Measurements from ENCODE around the gene AHI1. TPM values are rescaled to one million over a fixed set of nuclear protein-coding genes. Genes with fewer than 3 reads are reported as not detected.

AHI1 gene
- total and polyA plus RNA-seq, 11 donors: 5.7 to 17.1 (median 10.3) TPM

DNA sequence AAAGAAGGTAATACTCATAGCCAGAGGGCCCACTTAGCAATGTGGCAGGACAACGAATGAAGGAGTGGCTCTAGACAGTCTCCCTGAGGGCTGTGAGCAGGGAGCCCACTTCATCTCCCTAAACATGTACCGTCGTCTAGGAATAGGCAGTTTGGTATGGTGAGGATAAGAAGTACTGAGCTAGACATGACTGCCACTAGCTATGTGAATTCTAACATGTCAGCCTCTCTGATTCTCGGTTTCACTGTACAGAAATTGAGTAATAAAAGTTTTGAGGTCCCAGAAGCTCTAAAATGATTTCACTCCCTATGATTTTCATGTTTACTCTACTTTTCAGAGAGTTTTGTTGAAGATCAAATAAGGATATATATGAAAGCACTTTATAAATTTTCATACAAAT lies 107.1 kb downstream of the AHI1 start:
- Histone ChIP-seq H3K9me3 (no peaks in the 10 kb centered on the region), H3K4me3 (no peak overlapping the region), H3K27ac (no peak overlapping the region), H3K4me1 (no peaks in the 10 kb centered on the region), H3K27me3 (no peaks in the 10 kb centered on the region), H3K36me3 (peaks cover 0 to 50% (median 0%) of the 10 kb centered on the region in 9 donors)
- WGBS, 4 donors: 93 to 94% (median 94%) methylated on average over 4 of the region's 4 CpGs
- intact Hi-C loops (cut with DNase I): no loop called here
- ATAC-seq (no peak), DNase-seq (no peak)
- no peak for TF ChIP-seq POLR2A (IDR thresholded peaks at IDR 0.05)
- no peak for TF ChIP-seq CTCF (IDR thresholded peaks at IDR 0.05)

- no peak for ATAC-seq
- H3K27me3 ChIP-seq: no peaks in the 10 kb centered on the region
- H3K4me3 ChIP-seq: no peak overlapping the region
- no peaks in the 10 kb centered on the region for H3K4me1 ChIP-seq
- intact Hi-C loops (cut with DNase I): no loop called here
- no peak for DNase-seq
- WGBS, 4 donors: 77 to 82% (median 78%) methylated on average over 2 of the region's 2 CpGs
- no peak for TF ChIP-seq POLR2A (IDR thresholded peaks at IDR 0.05)
- no peak for TF ChIP-seq CTCF (IDR thresholded peaks at IDR 0.05)
- H3K27ac ChIP-seq: no peak overlapping the region
- no peaks in the 10 kb centered on the region for H3K9me3 ChIP-seq
- H3K36me3 ChIP-seq: peaks cover 0 to 20% (median 0%) of the 10 kb centered on the region in 9 donors
These were observed 112.2 kb downstream of the AHI1 start for GRCh38 chr6:135385299-135385698.

- H3K4me3 ChIP-seq: no peak overlapping the region
- no peak overlapping the region for H3K27ac ChIP-seq
- WGBS, 4 donors: 86 to 90% (median 89%) methylated on average over 3 of the region's 3 CpGs
- no peak for TF ChIP-seq POLR2A (IDR thresholded peaks at IDR 0.05)
- no peak for TF ChIP-seq CTCF (IDR thresholded peaks at IDR 0.05)
- ATAC-seq: no peak
- intact Hi-C loops (cut with DNase I): no loop called here
- H3K4me1 ChIP-seq: no peaks in the 10 kb centered on the region
- no peak for DNase-seq
- H3K9me3 ChIP-seq: no peaks in the 10 kb centered on the region
- H3K27me3 ChIP-seq: no peaks in the 10 kb centered on the region
- H3K36me3 ChIP-seq: peaks cover 0 to 8% (median 0%) of the 10 kb centered on the region in 9 donors
These were observed 113.8 kb downstream of the AHI1 start for GRCh38 chr6:135383766-135384165.

DNA sequence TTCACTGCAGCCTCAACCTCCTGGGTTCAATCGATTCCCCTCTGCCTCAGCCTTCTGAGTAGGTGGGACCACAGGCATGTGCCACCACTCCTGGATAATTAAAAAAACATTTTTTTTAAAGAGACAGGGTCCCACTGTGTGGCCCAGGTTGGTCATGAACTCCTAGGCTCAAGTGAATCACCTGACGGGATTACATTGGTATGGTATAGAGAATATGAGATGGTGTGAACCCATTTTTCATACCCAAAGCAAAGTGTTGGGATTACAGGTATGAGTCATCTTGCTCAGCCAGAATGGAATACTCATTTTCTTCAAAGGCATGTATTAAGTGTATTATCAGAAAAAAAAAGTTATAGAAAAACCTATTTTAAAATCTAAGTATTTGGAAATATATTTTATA lies 114.2 kb downstream of the AHI1 start:
- ATAC-seq (no peak), DNase-seq (no peak)
- peaks cover 0 to 7% (median 0%) of the 10 kb centered on the region in 9 donors for H3K36me3 ChIP-seq
- H3K27ac ChIP-seq: no peak overlapping the region
- no peak overlapping the region for H3K4me3 ChIP-seq
- no peak for TF ChIP-seq POLR2A (IDR thresholded peaks at IDR 0.05)
- TF ChIP-seq CTCF (IDR thresholded peaks at IDR 0.05): no peak
- 87 to 91% (median 90%) methylated on average over 2 of the region's 2 CpGs for WGBS, 4 donors
- intact Hi-C loops (cut with DNase I): no loop called here
- no peaks in the 10 kb centered on the region for H3K9me3 ChIP-seq
- H3K4me1 ChIP-seq: no peaks in the 10 kb centered on the region
- no peaks in the 10 kb centered on the region for H3K27me3 ChIP-seq

Measured in heart left ventricle (tissue), 16 donors.